ENCODE data around the gene TMEM62. TPM values are rescaled to one million over a fixed set of nuclear protein-coding genes. Genes with fewer than 3 reads are reported as not detected.

TMEM62 gene
- total and polyA plus RNA-seq, 10 of the 15 experiments (the other 5 are each of a cell fraction or from before 2014, with no cell fraction given) = 7.0 to 26.8 (median 14.9) TPM

GRCh38 chr15:43209059-43209824, 75.9 kb downstream of the TMEM62 start:
- no peak for FAIRE-seq
- no peak overlapping the region for H3K9ac ChIP-seq (ENCODE audit: control insufficient read depth, insufficient read depth, low read length)
- POLR2A ChIA-PET = interaction anchor here (1.0 kb wide), 1 partner anchor 15 kb away, joined by 3 read pairs; no protein-coding TSS in a partner anchor
- no peak overlapping the region for H3K27ac ChIP-seq (ENCODE audit: control insufficient read depth, insufficient read depth)
- H3K9me3 ChIP-seq (replicated peaks; ENCODE audit: control insufficient read depth, insufficient read depth, low read length) = no peaks in the 10 kb centered on the region
- no peaks in the 10 kb centered on the region for H3K36me3 ChIP-seq (ENCODE audit: control insufficient read depth in 2 of 2, insufficient read depth in 2 of 2, low read length in 1 of 2)
- RAD21 ChIA-PET (ENCODE audit: unreplicated experiment) = interaction anchor here (1.1 kb wide), 1 partner anchor 16 kb away, joined by 3 read pairs; no protein-coding TSS in a partner anchor
- intact Hi-C loops (cut with micrococcal nuclease; ENCODE audit: unreplicated experiment) = no loop called here
- no peak overlapping the region for H3K4me2 ChIP-seq (ENCODE audit: control insufficient read depth, insufficient read depth)
- H3K79me2 ChIP-seq (ENCODE audit: control insufficient read depth, insufficient read depth, low read length) = no peaks in the 10 kb centered on the region
- SMC1A ChIA-PET (ENCODE audit: uncharacterized antibody, unreplicated experiment) = interaction anchor here (0.6 to 3.9 kb wide), 2 partner anchors 16 to 19 kb away, joined by 3 to 12 read pairs; no protein-coding TSS in a partner anchor
- CTCF ChIA-PET = no interaction called here
- ATAC-seq = no peak
- no peak overlapping the region for H3K4me3 ChIP-seq
- in situ Hi-C loops (cut with MboI) = no loop called here
- no peaks in the 10 kb centered on the region for H3K4me1 ChIP-seq (ENCODE audit: control insufficient read depth, insufficient read depth, low read length)
- BruUV-seq (replicated peaks) = no TSS peak
- no peak overlapping the region for H2AFZ ChIP-seq (ENCODE audit: control insufficient read depth, low read depth, low read length)
- peaks cover 0 to 3% of the 10 kb centered on the region in 2 experiments; a peak in 2 of 4 replicates for H3K27me3 ChIP-seq (replicated peaks in 1 of 2; ENCODE audit: control insufficient read depth in 2 of 2, insufficient read depth in 2 of 2, low read length in 1 of 2)
- 75% methylated on average over 13 of the region's 13 CpGs for WGBS (ENCODE audit: insufficient coverage, insufficient replicate concordance, low lambda C conversion rate, missing lambda C conversion rate)
- H4K20me1 ChIP-seq (ENCODE audit: control insufficient read depth, insufficient read depth) = no peaks in the 10 kb centered on the region
- DNase-seq (ENCODE audit: low read depth, low spot score) = no peak
- TF ChIP-seq STAT3 (IDR thresholded peaks at IDR 0.05; ENCODE audit: low read depth, low read length) (no peak), BACH1 (IDR thresholded peaks at IDR 0.05; ENCODE audit: borderline replicate concordance) (no peak), PBX3 (IDR thresholded peaks at IDR 0.05; ENCODE audit: insufficient replicate concordance, low read depth, low read length) (no peak), CEBPB (IDR thresholded peaks at IDR 0.05; ENCODE audit: borderline replicate concordance in 1 of 2, low read depth in 2 of 2, low read length in 2 of 2) (no peak)

All from GM12878 (cell line).